ENCODE results near the gene BRD4.

The BRD4 gene

DNA sequence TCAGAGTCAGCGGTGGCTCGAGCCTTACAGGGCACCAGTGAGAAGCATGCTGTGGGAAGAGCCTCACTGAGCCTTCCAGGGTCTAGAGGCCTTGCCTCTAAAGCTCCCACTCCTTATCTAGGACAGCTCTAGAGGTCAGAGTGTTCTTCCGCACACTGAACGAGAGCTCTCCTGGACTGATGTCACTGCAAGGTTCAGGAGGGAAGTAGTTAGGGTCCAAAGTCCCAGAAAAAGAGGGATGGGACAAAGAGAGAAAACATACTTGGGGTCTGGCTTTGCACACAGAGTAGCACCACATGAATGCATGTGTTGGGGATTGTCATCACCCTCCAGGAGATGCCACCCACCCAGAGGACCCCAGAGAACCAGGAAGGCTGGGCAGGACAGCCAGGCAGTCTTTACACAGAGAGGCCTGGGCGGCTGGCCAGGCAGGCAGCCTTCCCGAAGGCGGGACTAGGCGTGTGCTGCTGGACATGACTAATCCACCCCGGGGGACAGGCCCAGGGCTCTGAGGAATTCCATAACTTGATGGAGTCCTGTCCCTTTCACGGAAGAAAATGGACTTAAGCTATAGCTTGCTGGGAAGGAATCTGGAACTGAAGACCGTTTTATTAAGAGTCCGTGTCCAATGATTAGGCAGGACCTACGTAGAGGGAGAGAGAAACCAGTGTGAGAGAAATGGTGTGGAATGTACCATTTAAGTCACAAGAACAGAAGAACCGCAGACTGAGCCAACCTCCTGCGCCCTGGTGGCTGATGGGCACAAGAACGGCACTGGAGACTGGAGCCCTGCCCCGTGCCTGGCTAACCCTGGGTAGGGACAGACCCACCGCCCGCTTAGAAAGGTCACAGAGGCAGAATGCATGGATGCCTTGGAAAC lies 83.5 kb downstream of the BRD4 start:
- no peak for DNase-seq (ENCODE audit: low read depth in 3 of 3)

DNA sequence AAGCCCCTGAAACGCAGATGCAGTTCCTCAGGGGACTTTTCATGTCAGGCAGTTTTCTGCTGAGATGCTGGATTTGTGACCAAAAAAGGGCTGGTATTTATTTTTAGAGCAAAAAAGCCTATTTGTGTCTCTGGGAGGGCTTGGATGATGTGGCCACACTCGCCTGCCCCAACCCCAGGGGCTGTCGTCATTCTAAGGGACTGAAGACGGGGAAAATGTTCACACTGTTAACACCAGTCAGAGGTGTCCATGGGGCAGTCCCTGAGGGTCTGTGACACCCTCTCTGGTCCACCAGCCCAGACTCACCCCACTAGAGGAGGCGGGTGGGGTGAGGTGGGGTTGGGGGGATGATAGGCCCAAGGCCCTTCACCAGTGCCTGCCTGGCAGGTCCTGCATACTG lies 84.2 kb downstream of the BRD4 start:
- DNase-seq (ENCODE audit: low read depth in 3 of 3): no peak

DNA sequence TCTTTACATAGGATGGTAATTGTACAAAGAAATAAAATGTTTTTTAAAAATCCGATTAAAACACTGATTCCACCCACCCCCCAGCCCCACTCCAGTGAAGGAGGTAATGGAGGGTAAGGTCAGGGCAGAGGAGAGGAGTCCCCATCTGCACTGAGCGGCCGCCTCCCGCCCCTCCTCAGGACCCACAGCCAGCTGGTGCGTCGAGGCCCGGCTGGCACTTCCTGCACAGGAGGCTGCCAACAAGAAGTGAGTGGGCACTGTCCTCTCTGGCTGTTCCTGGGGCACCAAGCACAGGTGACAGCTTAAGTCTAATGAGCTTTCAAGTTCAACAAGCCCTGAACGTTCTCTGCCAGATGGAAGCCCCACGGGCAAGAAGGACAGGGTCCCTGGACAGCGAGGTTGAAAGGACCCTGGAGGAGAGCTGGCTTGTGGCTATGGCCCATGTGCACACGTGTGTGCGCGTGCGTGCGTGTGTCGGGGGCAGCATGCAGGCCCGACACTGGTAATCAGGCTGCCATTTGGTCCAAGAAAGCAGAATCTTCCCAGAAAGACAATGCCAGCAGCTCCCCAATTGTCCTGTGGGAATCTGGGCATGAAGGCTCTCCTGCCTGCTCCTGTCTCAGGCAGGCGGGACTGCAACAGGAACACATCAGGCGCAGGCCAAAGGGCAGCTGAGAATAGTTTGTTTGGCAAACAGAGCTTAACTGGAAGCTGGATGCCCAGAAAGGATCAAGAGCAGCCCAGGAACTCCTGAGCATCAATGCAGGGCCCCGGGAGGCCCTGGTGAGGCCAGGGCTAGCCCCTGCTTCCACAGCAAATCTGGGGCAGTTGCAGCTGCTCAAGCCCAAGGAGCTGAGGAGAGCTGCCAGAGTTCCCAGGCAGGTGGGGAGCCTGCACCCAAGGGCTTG lies 85.0 kb downstream of the BRD4 start:
- no peak for DNase-seq (ENCODE audit: low read depth in 3 of 3)

- no peak for DNase-seq (ENCODE audit: low read depth in 3 of 3)
Measured at GRCh38 chr19:15246198-15246481, 86.2 kb downstream of the BRD4 start.

DNA sequence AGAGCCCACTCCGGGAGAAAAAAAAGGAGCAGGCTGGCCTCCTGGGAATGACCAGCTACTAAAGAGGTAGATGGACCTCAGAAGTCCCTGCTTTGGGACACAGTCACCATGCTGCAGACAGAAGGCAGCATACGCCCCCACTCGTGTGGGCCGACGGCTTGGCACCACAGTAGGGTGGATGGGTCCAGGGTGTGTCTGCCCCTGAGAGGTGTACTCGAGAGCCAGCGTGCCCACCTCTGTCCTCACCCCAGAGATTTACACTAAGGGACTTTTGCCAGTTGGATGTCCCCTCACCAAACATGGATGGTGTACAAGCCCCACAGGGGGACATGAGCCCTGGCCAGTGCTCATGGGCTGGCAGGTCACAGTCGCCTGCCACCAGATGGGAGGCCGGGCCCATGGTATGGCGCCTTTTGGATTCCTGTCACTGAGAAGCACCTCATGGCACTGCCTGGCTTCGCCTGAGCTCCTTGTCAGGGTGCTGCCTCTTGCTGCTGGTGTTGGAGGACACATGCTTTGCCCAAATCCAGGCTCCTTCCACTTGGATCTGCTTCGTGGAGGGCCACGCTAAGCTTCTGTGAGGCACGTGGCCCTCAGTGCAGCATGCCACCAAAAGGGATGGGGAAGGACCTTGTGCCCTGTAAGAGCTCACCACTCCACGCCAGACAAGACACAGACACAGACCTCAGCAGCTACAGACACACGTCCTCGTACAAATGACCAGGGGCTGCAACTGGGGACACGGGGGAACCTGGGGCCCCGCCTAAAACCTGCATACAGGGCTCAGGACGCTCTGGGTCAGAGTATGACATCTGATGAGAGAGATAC lies 86.8 kb downstream of the BRD4 start:
- DNase-seq (ENCODE audit: low read depth in 3 of 3): no peak

DNA sequence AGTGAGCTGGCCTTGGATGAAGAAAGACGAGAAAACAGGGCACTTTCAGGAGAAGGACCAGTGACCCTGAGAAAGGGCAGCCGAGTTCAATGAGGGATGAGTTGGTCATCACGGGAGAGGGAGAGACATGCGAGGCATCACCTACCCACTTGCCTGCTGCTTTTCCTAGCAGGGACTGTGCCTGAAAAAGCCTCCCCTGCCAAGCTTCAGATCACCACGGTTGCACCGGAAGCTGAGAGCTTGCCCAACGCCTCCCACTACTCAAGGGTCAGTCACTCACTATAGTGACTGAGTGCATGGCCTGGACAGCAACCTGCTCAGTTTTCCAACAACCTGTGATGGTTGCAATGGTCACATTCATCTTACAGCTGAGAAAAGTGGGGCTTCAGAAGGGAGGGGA lies 87.5 kb downstream of the BRD4 start:
- no peak for DNase-seq (ENCODE audit: low read depth in 3 of 3)

DNA sequence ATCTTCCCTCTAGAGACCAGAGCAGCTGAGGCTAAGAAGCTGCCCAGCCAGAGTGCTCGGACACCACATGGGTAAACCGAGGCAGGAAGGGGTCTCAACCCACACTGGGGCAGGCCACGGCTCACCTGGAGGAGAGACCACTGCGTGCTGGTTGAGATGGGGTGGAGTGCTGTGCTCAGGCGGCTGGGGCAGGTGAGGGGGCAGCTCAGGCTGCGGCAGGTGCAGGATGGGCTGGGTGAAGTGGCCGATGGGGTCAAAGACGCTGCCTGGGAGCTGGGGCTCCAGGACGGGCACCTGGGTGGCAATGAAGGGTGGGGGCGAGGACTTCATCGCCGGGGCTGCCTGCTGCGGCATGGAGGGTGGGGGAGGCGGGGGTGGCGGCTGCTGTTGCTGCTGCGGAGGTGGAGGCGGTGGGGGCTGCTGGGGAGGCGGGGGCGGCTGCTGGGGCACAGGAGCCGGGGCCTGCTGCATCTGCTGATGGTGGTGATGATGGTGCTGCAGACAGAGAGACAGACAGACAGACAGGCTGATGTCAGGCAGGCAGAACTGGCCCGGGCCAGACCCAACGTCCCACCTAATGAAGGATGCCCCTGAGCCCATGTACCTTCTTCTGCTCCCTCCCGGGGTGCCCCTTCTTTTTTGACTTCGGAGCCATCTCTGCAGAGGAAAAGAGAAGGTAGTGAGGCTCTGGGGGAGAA lies 88.1 kb downstream of the BRD4 start:
- no peak for DNase-seq (ENCODE audit: low read depth in 3 of 3)

DNA sequence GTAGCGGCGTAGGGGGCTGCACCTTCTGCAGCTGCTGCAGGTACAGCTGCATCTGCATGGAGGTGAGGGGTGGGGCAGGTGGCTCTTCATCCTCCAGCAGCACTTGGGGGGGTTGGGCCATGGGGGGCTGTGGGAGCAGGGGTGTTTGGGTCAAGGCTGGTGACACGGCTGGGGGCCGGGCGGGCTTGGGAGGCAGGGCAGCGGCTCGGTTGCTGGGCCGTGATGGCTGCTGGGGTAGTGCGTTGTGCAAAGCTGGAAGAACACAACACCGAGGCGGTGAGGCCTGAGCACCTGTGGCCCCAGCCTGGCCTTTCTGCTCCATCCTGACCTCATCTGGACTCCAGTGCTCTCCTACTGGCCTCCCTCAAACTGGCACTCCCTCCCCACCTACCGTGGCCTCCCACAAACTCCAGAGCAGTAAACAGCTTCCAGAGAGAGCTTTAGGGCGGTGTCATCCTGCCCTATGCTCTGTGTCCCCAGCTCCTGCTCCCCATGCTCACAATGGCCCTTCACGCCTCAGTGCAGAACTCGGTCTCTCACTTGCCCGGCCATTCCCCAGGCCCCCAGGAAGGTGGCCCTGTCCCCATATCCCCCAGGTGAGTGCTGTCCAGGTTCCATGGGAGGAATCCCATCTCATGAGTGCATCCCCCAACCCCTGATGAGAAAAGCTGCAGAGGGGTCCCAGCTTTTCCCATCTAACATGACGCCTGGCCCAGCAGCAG lies 88.9 kb downstream of the BRD4 start:
- no peak for DNase-seq (ENCODE audit: low read depth in 3 of 3)

DNA sequence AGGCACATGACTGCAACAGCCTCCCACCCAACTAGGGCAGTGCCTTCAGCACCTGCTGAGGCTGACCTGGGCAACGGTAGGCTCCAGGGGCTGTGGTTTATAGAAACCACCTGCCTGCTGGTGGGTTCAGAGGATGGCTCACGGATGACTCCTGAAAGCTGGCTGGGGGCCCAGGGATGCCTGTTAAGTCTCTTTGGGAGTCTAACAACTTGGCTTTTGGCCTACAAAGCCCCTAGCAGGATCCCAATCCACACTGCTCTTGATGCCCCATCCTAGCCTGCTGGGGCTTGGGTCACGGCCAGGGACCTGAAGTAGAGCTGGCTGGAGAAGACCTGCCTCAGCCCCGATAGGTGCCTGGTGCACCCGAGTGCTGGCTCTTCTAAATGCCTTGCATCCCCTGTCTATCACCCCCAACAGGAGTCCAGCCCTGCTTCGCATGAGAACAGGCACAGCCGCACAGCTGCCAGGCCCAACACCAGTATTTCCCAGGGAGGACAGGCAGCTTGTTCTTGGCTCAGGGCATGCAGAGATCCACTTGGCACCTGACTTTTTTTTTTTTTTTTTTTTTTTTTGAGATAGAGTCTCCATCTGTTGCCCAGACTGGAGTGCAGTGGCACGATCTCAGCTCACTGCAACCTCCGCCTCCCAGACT lies 91.0 kb downstream of the BRD4 start:
- DNase-seq (ENCODE audit: low read depth in 3 of 3): no peak

- no peak for DNase-seq (ENCODE audit: low read depth in 3 of 3)
Measured at GRCh38 chr19:15240515-15240914, 91.8 kb downstream of the BRD4 start.

GRCh38 chr19:15239337-15239949 lies 92.9 kb downstream of the BRD4 start:
- no peak for DNase-seq (ENCODE audit: low read depth in 3 of 3)

DNA sequence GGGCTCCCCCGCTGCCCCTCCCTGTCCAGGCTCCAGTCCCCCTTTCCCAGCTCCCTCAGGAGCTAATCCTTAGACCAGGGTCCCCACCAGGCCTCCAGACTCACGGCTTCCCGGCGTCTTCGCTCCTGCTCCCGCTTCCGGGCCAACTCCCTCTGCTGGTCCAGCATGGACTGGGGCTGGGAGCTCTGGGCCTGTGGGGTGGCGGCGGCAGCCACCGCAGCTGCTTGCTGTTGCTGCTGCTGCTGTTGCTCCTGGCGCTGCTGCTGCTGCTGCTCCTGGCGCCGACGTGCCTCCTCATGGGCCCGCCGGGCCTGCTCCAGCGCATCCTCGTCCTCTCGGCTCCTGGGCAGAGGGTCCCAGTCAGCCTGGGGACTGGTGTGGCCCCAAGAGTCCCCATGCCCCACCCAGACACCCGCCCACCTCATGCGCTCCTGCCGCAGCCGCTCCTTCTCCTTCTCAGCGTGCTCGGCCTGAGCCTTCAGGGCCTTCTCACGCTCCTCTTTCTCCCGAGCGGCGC lies 93.6 kb downstream of the BRD4 start:
- no peak for DNase-seq (ENCODE audit: low read depth in 3 of 3)

DNA sequence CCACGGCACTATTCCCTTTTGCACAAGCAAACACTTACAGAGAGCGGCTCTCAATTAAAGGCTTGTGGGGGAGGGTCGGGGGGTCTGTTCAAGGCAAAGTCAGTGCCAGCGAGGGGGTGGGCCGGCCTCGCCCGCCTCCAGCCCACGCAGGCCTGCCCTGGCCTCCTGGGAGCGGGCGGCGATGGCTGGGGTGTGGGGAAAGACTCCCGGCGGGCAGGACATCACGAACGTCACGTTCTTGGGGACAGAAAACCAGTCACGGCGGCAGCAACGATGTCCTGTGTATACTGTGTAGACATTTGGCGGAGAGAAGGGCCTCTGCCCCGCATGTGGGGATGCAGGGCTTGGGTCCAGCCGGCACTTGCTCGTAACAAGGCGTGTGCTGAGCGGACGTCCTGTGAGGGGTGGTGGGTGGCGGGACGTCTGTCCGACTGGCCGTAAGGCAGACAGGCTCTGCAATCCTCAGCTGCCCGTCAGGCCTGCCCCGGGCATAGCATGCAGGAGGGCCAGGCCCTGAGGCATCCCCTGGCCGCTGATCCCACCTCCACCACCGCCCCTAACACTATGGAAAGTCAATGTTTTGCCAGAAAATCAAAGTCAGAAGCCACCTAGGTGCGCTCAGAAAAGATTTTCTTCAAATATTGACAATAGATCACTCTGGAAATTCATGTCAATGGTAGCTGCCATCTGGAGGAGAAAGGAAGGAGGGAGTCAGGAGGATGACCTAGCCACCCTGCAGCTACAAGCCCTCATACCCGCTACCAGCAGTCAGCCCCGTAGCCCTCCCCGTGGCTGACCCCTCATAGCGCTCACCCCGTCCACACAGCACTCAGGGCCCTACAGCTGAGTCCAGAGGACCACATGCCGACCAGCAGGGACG lies 94.3 kb downstream of the BRD4 start:
- DNase-seq (ENCODE audit: low read depth in 3 of 3): no peak

- DNase-seq (ENCODE audit: low read depth in 3 of 3): no peak
Measured at GRCh38 chr19:15236886-15237285, 95.5 kb downstream of the BRD4 start.

- DNase-seq (ENCODE audit: low read depth in 3 of 3): no peak
Measured at GRCh38 chr19:15235781-15236180, 96.6 kb downstream of the BRD4 start.

DNA sequence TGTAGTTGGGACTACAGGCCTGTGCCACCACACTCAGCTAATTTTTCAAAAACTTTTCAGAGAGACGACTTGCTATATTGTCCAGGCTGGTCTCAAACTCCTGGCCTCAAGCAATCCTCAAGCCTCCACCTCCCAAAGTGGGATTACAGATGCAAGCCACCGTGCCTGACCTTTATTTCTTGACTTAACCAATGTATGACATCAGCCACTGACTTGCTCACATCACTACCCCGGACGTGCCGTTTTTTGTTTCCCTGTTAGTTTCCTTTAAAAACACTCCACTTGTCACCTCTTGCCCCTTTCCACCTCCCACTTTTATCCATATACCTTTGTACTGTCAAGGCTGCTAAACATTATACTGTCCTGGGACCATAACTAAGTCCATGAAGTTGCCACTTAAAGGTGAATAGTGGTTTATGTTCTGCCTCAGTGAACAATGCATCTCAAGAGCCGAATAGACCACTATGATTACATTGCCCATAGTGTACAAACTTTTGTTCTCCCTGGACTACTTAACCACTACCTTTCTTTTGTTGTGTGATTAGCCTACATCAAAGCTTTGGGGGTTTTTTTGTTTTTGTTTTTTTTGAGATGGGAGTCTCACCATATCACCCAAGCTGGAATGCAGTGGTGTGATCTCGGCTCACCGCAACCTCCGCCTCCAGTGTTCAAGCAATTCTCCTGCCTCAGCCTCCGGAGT lies 97.8 kb downstream of the BRD4 start:
- DNase-seq (ENCODE audit: low read depth in 3 of 3): no peak

GRCh38 chr19:15231271-15231670 lies 101.1 kb downstream of the BRD4 start:
- DNase-seq (ENCODE audit: low read depth in 3 of 3): no peak

GRCh38 chr19:15227261-15227660 lies 105.1 kb downstream of the BRD4 start:
- DNase-seq (ENCODE audit: low read depth in 3 of 3): no peak

Measured in stimulated activated CD4-positive, alpha-beta T cell treated with anti-CD3 and anti-CD28 coated beads, TNF-alpha, amount 100 ng/mL, for 48 hours (primary cell).